ENCODE results near the gene C2orf74. TPM values are rescaled to one million over a fixed set of nuclear protein-coding genes. Genes with fewer than 3 reads are reported as not detected.

C2orf74 gene
- total RNA-seq, 1 donor from 2014 or later, result 2.6 TPM

- no peak overlapping the region for H3K27ac ChIP-seq (ENCODE audit: low read depth, low read length)
- no peak overlapping the region for H3K9ac ChIP-seq (ENCODE audit: low read depth in 1 of 3, low read length in 3 of 3)
- H3K4me3 ChIP-seq (ENCODE audit: low read length in 3 of 3), result no peak overlapping the region
- H3K36me3 ChIP-seq (ENCODE audit: control insufficient read depth in 3 of 3, insufficient read depth in 3 of 3, low read length in 3 of 3), result peaks cover 3 to 28% (median 14%) of the 10 kb centered on the region in 3 donors
- no peaks in the 10 kb centered on the region for H3K9me3 ChIP-seq (ENCODE audit: control insufficient read depth in 3 of 3, low read length in 3 of 3)
- no peaks in the 10 kb centered on the region for H3K4me1 ChIP-seq (ENCODE audit: control insufficient read depth in 3 of 3, insufficient read depth in 3 of 3, low read length in 3 of 3)
- H3K27me3 ChIP-seq (ENCODE audit: control insufficient read depth in 3 of 3, insufficient read depth in 3 of 3, low read length in 3 of 3), result no peaks in the 10 kb centered on the region
Observed at GRCh38 chr2:61165946-61166345, 4.0 kb downstream of the C2orf74 start.

- H3K4me3 ChIP-seq (ENCODE audit: low read length in 3 of 3), result no peak overlapping the region
- H3K9me3 ChIP-seq (ENCODE audit: control insufficient read depth in 3 of 3, low read length in 3 of 3), result no peaks in the 10 kb centered on the region
- peaks cover 0 to 28% (median 14%) of the 10 kb centered on the region in 3 donors for H3K36me3 ChIP-seq (ENCODE audit: control insufficient read depth in 3 of 3, insufficient read depth in 3 of 3, low read length in 3 of 3)
- H3K27me3 ChIP-seq (ENCODE audit: control insufficient read depth in 3 of 3, insufficient read depth in 3 of 3, low read length in 3 of 3), result no peaks in the 10 kb centered on the region
- H3K27ac ChIP-seq (ENCODE audit: low read depth, low read length), result no peak overlapping the region
- H3K9ac ChIP-seq (ENCODE audit: low read depth in 1 of 3, low read length in 3 of 3), result no peak overlapping the region
- no peaks in the 10 kb centered on the region for H3K4me1 ChIP-seq (ENCODE audit: control insufficient read depth in 3 of 3, insufficient read depth in 3 of 3, low read length in 3 of 3)
Observed at GRCh38 chr2:61167579-61167978, 5.6 kb downstream of the C2orf74 start.

GRCh38 chr2:61172671-61173070, 10.7 kb downstream of the C2orf74 start:
- H3K36me3 ChIP-seq (ENCODE audit: control insufficient read depth in 3 of 3, insufficient read depth in 3 of 3, low read length in 3 of 3), result no peaks in the 10 kb centered on the region
- H3K4me3 ChIP-seq (ENCODE audit: low read length in 3 of 3), result no peak overlapping the region
- H3K9ac ChIP-seq (ENCODE audit: low read depth in 1 of 3, low read length in 3 of 3), result no peak overlapping the region
- no peaks in the 10 kb centered on the region for H3K9me3 ChIP-seq (ENCODE audit: control insufficient read depth in 3 of 3, low read length in 3 of 3)
- no peaks in the 10 kb centered on the region for H3K27me3 ChIP-seq (ENCODE audit: control insufficient read depth in 3 of 3, insufficient read depth in 3 of 3, low read length in 3 of 3)
- H3K27ac ChIP-seq (ENCODE audit: low read depth, low read length), result no peak overlapping the region
- peaks cover 0 to 9% (median 2%) of the 10 kb centered on the region in 3 donors for H3K4me1 ChIP-seq (ENCODE audit: control insufficient read depth in 3 of 3, insufficient read depth in 3 of 3, low read length in 3 of 3)

- Histone ChIP-seq H3K27ac (ENCODE audit: low read depth, low read length) (no peak overlapping the region), H3K27me3 (ENCODE audit: control insufficient read depth in 3 of 3, insufficient read depth in 3 of 3, low read length in 3 of 3) (no peaks in the 10 kb centered on the region), H3K9me3 (ENCODE audit: control insufficient read depth in 3 of 3, low read length in 3 of 3) (no peaks in the 10 kb centered on the region), H3K4me1 (ENCODE audit: control insufficient read depth in 3 of 3, insufficient read depth in 3 of 3, low read length in 3 of 3) (peaks cover 3 to 13% (median 4%) of the 10 kb centered on the region in 3 donors), H3K36me3 (ENCODE audit: control insufficient read depth in 3 of 3, insufficient read depth in 3 of 3, low read length in 3 of 3) (no peaks in the 10 kb centered on the region), H3K4me3 (ENCODE audit: low read length in 3 of 3) (no peak overlapping the region), H3K9ac (ENCODE audit: low read depth in 1 of 3, low read length in 3 of 3) (no peak overlapping the region)
Observed at GRCh38 chr2:61173116-61173515, 11.1 kb downstream of the C2orf74 start.

GRCh38 chr2:61175036-61175435, 13.0 kb downstream of the C2orf74 start:
- no peak overlapping the region for H3K4me3 ChIP-seq (ENCODE audit: low read length in 3 of 3)

GRCh38 chr2:61176755-61177726, 15.1 kb downstream of the C2orf74 start:
- Histone ChIP-seq H3K36me3 (ENCODE audit: control insufficient read depth in 3 of 3, insufficient read depth in 3 of 3, low read length in 3 of 3) (peaks cover 13 to 19% (median 14%) of the 10 kb centered on the region in 3 donors), H3K9me3 (ENCODE audit: control insufficient read depth in 3 of 3, low read length in 3 of 3) (no peaks in the 10 kb centered on the region), H3K4me3 (ENCODE audit: low read length in 3 of 3) (peak overlapping the region; percentile 79 to 93 (median 86)), H3K4me1 (ENCODE audit: control insufficient read depth in 3 of 3, insufficient read depth in 3 of 3, low read length in 3 of 3) (peaks cover 38 to 48% (median 38%) of the 10 kb centered on the region in 3 donors), H3K27ac (ENCODE audit: low read depth, low read length) (peak overlapping the region; percentile 95), H3K9ac (ENCODE audit: low read depth in 1 of 3, low read length in 3 of 3) (peak overlapping the region; percentile 93 to 97 (median 96)), H3K27me3 (ENCODE audit: control insufficient read depth in 3 of 3, insufficient read depth in 3 of 3, low read length in 3 of 3) (no peaks in the 10 kb centered on the region)

More at GRCh38 chr2:61175036-61175435, 13.0 kb downstream of the C2orf74 start:
- peaks cover 0 to 10% (median 0%) of the 10 kb centered on the region in 3 donors for H3K36me3 ChIP-seq (ENCODE audit: control insufficient read depth in 3 of 3, insufficient read depth in 3 of 3, low read length in 3 of 3)
- peaks cover 22 to 32% (median 23%) of the 10 kb centered on the region in 3 donors for H3K4me1 ChIP-seq (ENCODE audit: control insufficient read depth in 3 of 3, insufficient read depth in 3 of 3, low read length in 3 of 3)
- no peaks in the 10 kb centered on the region for H3K9me3 ChIP-seq (ENCODE audit: control insufficient read depth in 3 of 3, low read length in 3 of 3)
- H3K9ac ChIP-seq (ENCODE audit: low read depth in 1 of 3, low read length in 3 of 3), result no peak overlapping the region
- no peaks in the 10 kb centered on the region for H3K27me3 ChIP-seq (ENCODE audit: control insufficient read depth in 3 of 3, insufficient read depth in 3 of 3, low read length in 3 of 3)
- H3K27ac ChIP-seq (ENCODE audit: low read depth, low read length), result no peak overlapping the region

- Histone ChIP-seq H3K36me3 (ENCODE audit: control insufficient read depth in 3 of 3, insufficient read depth in 3 of 3, low read length in 3 of 3) (peaks cover 13 to 26% (median 20%) of the 10 kb centered on the region in 3 donors), H3K9me3 (ENCODE audit: control insufficient read depth in 3 of 3, low read length in 3 of 3) (no peaks in the 10 kb centered on the region), H3K27ac (ENCODE audit: low read depth, low read length) (peak overlapping the region; percentile 95), H3K4me3 (ENCODE audit: low read length in 3 of 3) (peak overlapping the region; percentile 79 to 86 (median 84)), H3K9ac (ENCODE audit: low read depth in 1 of 3, low read length in 3 of 3) (peak overlapping the region; percentile 89 to 92 (median 89)), H3K27me3 (ENCODE audit: control insufficient read depth in 3 of 3, insufficient read depth in 3 of 3, low read length in 3 of 3) (no peaks in the 10 kb centered on the region), H3K4me1 (ENCODE audit: control insufficient read depth in 3 of 3, insufficient read depth in 3 of 3, low read length in 3 of 3) (peaks cover 38 to 48% (median 38%) of the 10 kb centered on the region in 3 donors)
Observed at GRCh38 chr2:61177727-61178549, 15.9 kb downstream of the C2orf74 start.

- no peaks in the 10 kb centered on the region for H3K9me3 ChIP-seq (ENCODE audit: control insufficient read depth in 3 of 3, low read length in 3 of 3)
- H3K36me3 ChIP-seq (ENCODE audit: control insufficient read depth in 3 of 3, insufficient read depth in 3 of 3, low read length in 3 of 3), result peaks cover 22 to 36% (median 29%) of the 10 kb centered on the region in 3 donors
- peak overlapping the region; percentile 51 to 86 (median 84) for H3K4me3 ChIP-seq (ENCODE audit: low read length in 3 of 3)
- peak overlapping the region; percentile 95 for H3K27ac ChIP-seq (ENCODE audit: low read depth, low read length)
- peaks cover 38 to 48% (median 38%) of the 10 kb centered on the region in 3 donors for H3K4me1 ChIP-seq (ENCODE audit: control insufficient read depth in 3 of 3, insufficient read depth in 3 of 3, low read length in 3 of 3)
- H3K9ac ChIP-seq (ENCODE audit: low read depth in 1 of 3, low read length in 3 of 3), result peak overlapping the region; percentile 58 to 92 (median 89)
- H3K27me3 ChIP-seq (ENCODE audit: control insufficient read depth in 3 of 3, insufficient read depth in 3 of 3, low read length in 3 of 3), result no peaks in the 10 kb centered on the region
Observed at GRCh38 chr2:61178603-61179545, 16.9 kb downstream of the C2orf74 start.

Measured in skeletal muscle tissue (tissue), 4 donors.